ENCODE results near the gene MPZL2. TPM values are rescaled to one million over a fixed set of nuclear protein-coding genes. Genes with fewer than 3 reads are reported as not detected.

The MPZL2 gene
- total and polyA plus RNA-seq, 2 donors, result 18.1 to 47.7 TPM

- no peak overlapping the region for H3K4me3 ChIP-seq (ENCODE audit: low read length in 2 of 2)
- no peak for DNase-seq (ENCODE audit: low read depth in 6 of 9, low spot score in 9 of 9)
- no peaks in the 10 kb centered on the region for H3K27me3 ChIP-seq (ENCODE audit: control insufficient read depth in 2 of 2, insufficient read depth in 1 of 2, low read length in 1 of 2)
- no peak overlapping the region for H3K27ac ChIP-seq (ENCODE audit: low read depth in 1 of 2, low read length in 1 of 2)
- H3K9me3 ChIP-seq (ENCODE audit: control insufficient read depth in 2 of 2, insufficient read depth in 1 of 2, low read length in 1 of 2), result no peaks in the 10 kb centered on the region
- peaks cover 16 to 22% of the 10 kb centered on the region in 2 donors for H3K4me1 ChIP-seq (ENCODE audit: control insufficient read depth in 2 of 2, insufficient read depth in 2 of 2, low read length in 2 of 2)
- H3K36me3 ChIP-seq (ENCODE audit: control insufficient read depth in 2 of 2, insufficient read depth in 2 of 2, low read length in 1 of 2), result peaks cover 0 to 2% of the 10 kb centered on the region in 2 donors
These were observed 32.6 kb downstream of the MPZL2 start for GRCh38 chr11:118231461-118231860.

- no peak for DNase-seq (ENCODE audit: low read depth in 6 of 9, low spot score in 9 of 9)
- peaks cover 0 to 2% of the 10 kb centered on the region in 2 donors for H3K36me3 ChIP-seq (ENCODE audit: control insufficient read depth in 2 of 2, insufficient read depth in 2 of 2, low read length in 1 of 2)
- H3K27me3 ChIP-seq (ENCODE audit: control insufficient read depth in 2 of 2, insufficient read depth in 1 of 2, low read length in 1 of 2), result no peaks in the 10 kb centered on the region
- no peak overlapping the region for H3K4me3 ChIP-seq (ENCODE audit: low read length in 2 of 2)
- peaks cover 0 to 3% of the 10 kb centered on the region in 2 donors for H3K9me3 ChIP-seq (ENCODE audit: control insufficient read depth in 2 of 2, insufficient read depth in 1 of 2, low read length in 1 of 2)
- 89% methylated on average over 3 of the region's 3 CpGs for WGBS
- no peak overlapping the region for H3K27ac ChIP-seq (ENCODE audit: low read depth in 1 of 2, low read length in 1 of 2)
- H3K4me1 ChIP-seq (ENCODE audit: control insufficient read depth in 2 of 2, insufficient read depth in 2 of 2, low read length in 2 of 2), result peaks cover 24 to 35% of the 10 kb centered on the region in 2 donors
These were observed 34.0 kb downstream of the MPZL2 start for GRCh38 chr11:118230088-118230487.

DNA sequence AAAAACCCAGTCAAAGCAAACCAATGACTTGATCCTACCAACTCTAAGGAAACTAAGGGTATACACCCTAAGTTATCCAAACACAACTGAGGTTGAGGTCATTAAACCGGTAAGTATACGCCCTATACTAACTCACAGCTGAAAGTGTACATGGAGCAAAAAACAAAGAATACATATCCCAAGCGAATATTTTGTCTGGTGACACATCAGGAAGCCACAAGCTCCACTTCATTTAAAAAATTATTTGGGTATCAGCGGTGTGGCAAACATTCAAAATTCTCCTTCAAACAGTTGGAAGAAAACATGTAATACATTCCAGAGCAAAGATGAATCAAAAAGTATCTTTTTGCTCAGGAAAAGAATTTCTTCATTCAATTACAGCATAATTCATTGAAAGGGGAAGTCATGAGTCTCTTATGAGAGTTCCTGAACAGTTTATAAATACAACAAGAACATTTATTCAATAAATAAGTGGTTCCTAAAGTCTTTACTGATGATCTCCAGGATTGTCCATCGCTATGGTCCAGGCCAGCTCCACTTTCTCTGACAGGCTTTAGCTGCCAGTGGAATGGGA is 34.7 kb downstream of the MPZL2 start:
- Histone ChIP-seq H3K27me3 (ENCODE audit: control insufficient read depth in 2 of 2, insufficient read depth in 1 of 2, low read length in 1 of 2) (no peaks in the 10 kb centered on the region), H3K27ac (ENCODE audit: low read depth in 1 of 2, low read length in 1 of 2) (no peak overlapping the region), H3K4me1 (ENCODE audit: control insufficient read depth in 2 of 2, insufficient read depth in 2 of 2, low read length in 2 of 2) (peaks cover 25 to 42% of the 10 kb centered on the region in 2 donors), H3K9me3 (ENCODE audit: control insufficient read depth in 2 of 2, insufficient read depth in 1 of 2, low read length in 1 of 2) (peaks cover 0 to 4% of the 10 kb centered on the region in 2 donors), H3K36me3 (ENCODE audit: control insufficient read depth in 2 of 2, insufficient read depth in 2 of 2, low read length in 1 of 2) (no peaks in the 10 kb centered on the region), H3K4me3 (ENCODE audit: low read length in 2 of 2) (no peak overlapping the region)
- 65% methylated on average over 5 of the region's 5 CpGs for WGBS
- DNase-seq (ENCODE audit: low read depth in 6 of 9, low spot score in 9 of 9), result no peak

GRCh38 chr11:118227865-118228785 is 36.0 kb downstream of the MPZL2 start:
- Histone ChIP-seq H3K9me3 (ENCODE audit: control insufficient read depth in 2 of 2, insufficient read depth in 1 of 2, low read length in 1 of 2) (peaks cover 0 to 4% of the 10 kb centered on the region in 2 donors), H3K36me3 (ENCODE audit: control insufficient read depth in 2 of 2, insufficient read depth in 2 of 2, low read length in 1 of 2) (no peaks in the 10 kb centered on the region), H3K27ac (ENCODE audit: low read depth in 1 of 2, low read length in 1 of 2) (peak overlapping the region; percentile 64 to 73), H3K4me3 (ENCODE audit: low read length in 2 of 2) (no peak overlapping the region), H3K4me1 (ENCODE audit: control insufficient read depth in 2 of 2, insufficient read depth in 2 of 2, low read length in 2 of 2) (peaks cover 33 to 51% of the 10 kb centered on the region in 2 donors), H3K27me3 (ENCODE audit: control insufficient read depth in 2 of 2, insufficient read depth in 1 of 2, low read length in 1 of 2) (no peaks in the 10 kb centered on the region)
- DNase-seq (ENCODE audit: low read depth in 6 of 9, low spot score in 9 of 9), result peak in 1 of 9 donors; percentile 70
- 62% methylated on average over 8 of the region's 8 CpGs for WGBS

- WGBS, result 19% methylated on average over 2 of the region's 2 CpGs
- Histone ChIP-seq H3K27ac (ENCODE audit: low read depth in 1 of 2, low read length in 1 of 2) (peak overlapping the region; percentile 73 to 79), H3K4me3 (ENCODE audit: low read length in 2 of 2) (no peak overlapping the region), H3K4me1 (ENCODE audit: control insufficient read depth in 2 of 2, insufficient read depth in 2 of 2, low read length in 2 of 2) (peaks cover 33 to 59% of the 10 kb centered on the region in 2 donors), H3K9me3 (ENCODE audit: control insufficient read depth in 2 of 2, insufficient read depth in 1 of 2, low read length in 1 of 2) (peaks cover 0 to 4% of the 10 kb centered on the region in 2 donors), H3K27me3 (ENCODE audit: control insufficient read depth in 2 of 2, insufficient read depth in 1 of 2, low read length in 1 of 2) (no peaks in the 10 kb centered on the region), H3K36me3 (ENCODE audit: control insufficient read depth in 2 of 2, insufficient read depth in 2 of 2, low read length in 1 of 2) (no peaks in the 10 kb centered on the region)
- DNase-seq (ENCODE audit: low read depth in 6 of 9, low spot score in 9 of 9), result peak in 1 of 9 donors; percentile 75
These were observed 37.3 kb downstream of the MPZL2 start for GRCh38 chr11:118226781-118227180.

GRCh38 chr11:118226296-118226695 is 37.8 kb downstream of the MPZL2 start:
- DNase-seq (ENCODE audit: low read depth in 6 of 9, low spot score in 9 of 9), result peak in 1 of 9 donors; percentile 20
- Histone ChIP-seq H3K36me3 (ENCODE audit: control insufficient read depth in 2 of 2, insufficient read depth in 2 of 2, low read length in 1 of 2) (no peaks in the 10 kb centered on the region), H3K27me3 (ENCODE audit: control insufficient read depth in 2 of 2, insufficient read depth in 1 of 2, low read length in 1 of 2) (no peaks in the 10 kb centered on the region), H3K27ac (ENCODE audit: low read depth in 1 of 2, low read length in 1 of 2) (peak overlapping the region; percentile 39 to 73), H3K9me3 (ENCODE audit: control insufficient read depth in 2 of 2, insufficient read depth in 1 of 2, low read length in 1 of 2) (peaks cover 0 to 4% of the 10 kb centered on the region in 2 donors), H3K4me1 (ENCODE audit: control insufficient read depth in 2 of 2, insufficient read depth in 2 of 2, low read length in 2 of 2) (peaks cover 33 to 62% of the 10 kb centered on the region in 2 donors), H3K4me3 (ENCODE audit: low read length in 2 of 2) (no peak overlapping the region)
- WGBS, result 64% methylated on average over 7 of the region's 7 CpGs

GRCh38 chr11:118224511-118225188 is 39.4 kb downstream of the MPZL2 start, which contains the start of gene JAML:
TSS of gene JAML (minus strand) at chr11:118225011. CDS start at chr11:118214866, 10,145 bp downstream.
- Histone ChIP-seq H3K36me3 (ENCODE audit: control insufficient read depth in 2 of 2, insufficient read depth in 2 of 2, low read length in 1 of 2) (no peaks in the 10 kb centered on the region), H3K27me3 (ENCODE audit: control insufficient read depth in 2 of 2, insufficient read depth in 1 of 2, low read length in 1 of 2) (no peaks in the 10 kb centered on the region), H3K9me3 (ENCODE audit: control insufficient read depth in 2 of 2, insufficient read depth in 1 of 2, low read length in 1 of 2) (peaks cover 0 to 4% of the 10 kb centered on the region in 2 donors), H3K4me1 (ENCODE audit: control insufficient read depth in 2 of 2, insufficient read depth in 2 of 2, low read length in 2 of 2) (peaks cover 33 to 58% of the 10 kb centered on the region in 2 donors), H3K27ac (ENCODE audit: low read depth in 1 of 2, low read length in 1 of 2) (peak within 1 kb of the TSS; percentile 91 to 96), H3K4me3 (ENCODE audit: low read length in 2 of 2) (peak within 1 kb of the TSS; percentile 40 to 44)
- peak; percentile 71 to 97 (median 87) for DNase-seq (ENCODE audit: low read depth in 6 of 9, low spot score in 9 of 9)
- WGBS, result 5% methylated on average over 6 of the region's 6 CpGs

DNA sequence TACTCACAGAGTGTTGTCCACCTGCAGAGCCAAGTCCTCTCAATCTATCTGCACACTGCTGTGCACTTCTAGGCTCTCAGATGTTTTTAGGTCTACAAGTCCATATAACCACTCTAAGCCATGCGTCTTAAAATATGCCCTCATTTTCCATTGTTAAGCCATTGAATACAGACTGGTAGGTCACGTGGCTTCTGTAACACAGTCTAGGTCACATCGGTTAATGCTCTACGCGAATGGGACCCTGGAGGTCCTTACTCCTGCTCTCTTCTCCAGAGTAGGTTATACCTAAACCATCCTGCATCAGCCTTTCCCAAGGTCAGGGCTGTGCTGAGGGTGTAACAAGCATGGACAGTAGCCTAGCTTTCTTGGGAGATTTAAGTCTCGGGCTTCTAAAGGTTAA is 40.1 kb downstream of the MPZL2 start:
- no peaks in the 10 kb centered on the region for H3K36me3 ChIP-seq (ENCODE audit: control insufficient read depth in 2 of 2, insufficient read depth in 2 of 2, low read length in 1 of 2)
- peak in 1 of 9 donors; percentile 69 for DNase-seq (ENCODE audit: low read depth in 6 of 9, low spot score in 9 of 9)
- H3K27me3 ChIP-seq (ENCODE audit: control insufficient read depth in 2 of 2, insufficient read depth in 1 of 2, low read length in 1 of 2), result no peaks in the 10 kb centered on the region
- H3K4me1 ChIP-seq (ENCODE audit: control insufficient read depth in 2 of 2, insufficient read depth in 2 of 2, low read length in 2 of 2), result peaks cover 33 to 56% of the 10 kb centered on the region in 2 donors
- peak overlapping the region; percentile 91 to 96 for H3K27ac ChIP-seq (ENCODE audit: low read depth in 1 of 2, low read length in 1 of 2)
- H3K4me3 ChIP-seq (ENCODE audit: low read length in 2 of 2), result peak overlapping the region; percentile 40 to 44
- WGBS, result 49% methylated on average over 6 of the region's 6 CpGs
- peaks cover 0 to 4% of the 10 kb centered on the region in 2 donors for H3K9me3 ChIP-seq (ENCODE audit: control insufficient read depth in 2 of 2, insufficient read depth in 1 of 2, low read length in 1 of 2)
